Hepatocyte (in vitro differentiated cells): Measurements from ENCODE around the gene HECW1.

Experiments used
- CTCF ChIP-seq: fragments of 200-600 bp; sonication (generic); IDR thresholded peaks from 2 replicates; pipeline ENCODE4 v1.5.1; 2016; ENCODE audit warnings: antibody characterized with exemption, mild to moderate bottlenecking; ENCODE audit not compliant: poor library complexity
- EZH2 ChIP-seq: fragments of 200-600 bp; sonication (generic); IDR thresholded peaks from 2 replicates; pipeline ENCODE4 v1.6.1; 2016; ENCODE audit warnings: antibody characterized with exemption, mild to moderate bottlenecking, borderline replicate concordance

- TF ChIP-seq CTCF (peak; percentile 43), EZH2 (no peak)
Measured at GRCh38 chr7:43071604-43072003, 40.8 kb upstream of the HECW1 start.
